Measurements from ENCODE around the gene TUBB6.

TUBB6 gene

GRCh38 chr18:12366784-12367183, 58.7 kb downstream of the TUBB6 start:
- H3K4me3 ChIP-seq (ENCODE audit: severe bottlenecking) = no peak overlapping the region
- no peaks in the 10 kb centered on the region for H3K27me3 ChIP-seq (ENCODE audit: insufficient read depth, poor library complexity, severe bottlenecking)
- TF ChIP-seq CTCF (IDR thresholded peaks at IDR 0.05; ENCODE audit: poor library complexity, severe bottlenecking) = no peak
- DNase-seq (ENCODE audit: low spot score) = no peak
- no peaks in the 10 kb centered on the region for H3K9me3 ChIP-seq (ENCODE audit: severe bottlenecking)
- no peaks in the 10 kb centered on the region for H3K4me1 ChIP-seq (ENCODE audit: insufficient read depth, poor library complexity, severe bottlenecking)
- H3K36me3 ChIP-seq (ENCODE audit: low read depth) = peaks cover 87% of the 10 kb centered on the region
- no peak for ATAC-seq (ENCODE audit: low read depth)
- no peak overlapping the region for H3K27ac ChIP-seq (ENCODE audit: poor library complexity, severe bottlenecking)

- H3K27me3 ChIP-seq (ENCODE audit: insufficient read depth, poor library complexity, severe bottlenecking) = no peaks in the 10 kb centered on the region
- no peak for DNase-seq (ENCODE audit: low spot score)
Measured at GRCh38 chr18:12369211-12369610, 61.2 kb downstream of the TUBB6 start.

GRCh38 chr18:12371590-12371989, 63.5 kb downstream of the TUBB6 start:
- DNase-seq (ENCODE audit: low spot score) = no peak
- ATAC-seq (ENCODE audit: low read depth) = no peak
- Histone ChIP-seq H3K36me3 (ENCODE audit: low read depth) (peaks cover 48% of the 10 kb centered on the region), H3K9me3 (ENCODE audit: severe bottlenecking) (no peaks in the 10 kb centered on the region), H3K4me3 (ENCODE audit: severe bottlenecking) (no peak overlapping the region), H3K27ac (ENCODE audit: poor library complexity, severe bottlenecking) (no peak overlapping the region), H3K4me1 (ENCODE audit: insufficient read depth, poor library complexity, severe bottlenecking) (peaks cover 5% of the 10 kb centered on the region), H3K27me3 (ENCODE audit: insufficient read depth, poor library complexity, severe bottlenecking) (no peaks in the 10 kb centered on the region)
- no peak for TF ChIP-seq CTCF (IDR thresholded peaks at IDR 0.05; ENCODE audit: poor library complexity, severe bottlenecking)

More at GRCh38 chr18:12369211-12369610, 61.2 kb downstream of the TUBB6 start:
- Histone ChIP-seq H3K9me3 (ENCODE audit: severe bottlenecking) (no peaks in the 10 kb centered on the region), H3K27ac (ENCODE audit: poor library complexity, severe bottlenecking) (no peak overlapping the region), H3K4me3 (ENCODE audit: severe bottlenecking) (no peak overlapping the region), H3K4me1 (ENCODE audit: insufficient read depth, poor library complexity, severe bottlenecking) (no peaks in the 10 kb centered on the region), H3K36me3 (ENCODE audit: low read depth) (peaks cover 67% of the 10 kb centered on the region)
- TF ChIP-seq CTCF (IDR thresholded peaks at IDR 0.05; ENCODE audit: poor library complexity, severe bottlenecking) = no peak
- ATAC-seq (ENCODE audit: low read depth) = no peak

GRCh38 chr18:12372406-12372805, 64.4 kb downstream of the TUBB6 start:
- Histone ChIP-seq H3K9me3 (ENCODE audit: severe bottlenecking) (no peaks in the 10 kb centered on the region), H3K4me1 (ENCODE audit: insufficient read depth, poor library complexity, severe bottlenecking) (peaks cover 5% of the 10 kb centered on the region), H3K36me3 (ENCODE audit: low read depth) (peaks cover 40% of the 10 kb centered on the region), H3K4me3 (ENCODE audit: severe bottlenecking) (no peak overlapping the region), H3K27ac (ENCODE audit: poor library complexity, severe bottlenecking) (no peak overlapping the region), H3K27me3 (ENCODE audit: insufficient read depth, poor library complexity, severe bottlenecking) (no peaks in the 10 kb centered on the region)
- TF ChIP-seq CTCF (IDR thresholded peaks at IDR 0.05; ENCODE audit: poor library complexity, severe bottlenecking) = no peak
- no peak for DNase-seq (ENCODE audit: low spot score)
- ATAC-seq (ENCODE audit: low read depth) = no peak

GRCh38 chr18:12373116-12373770, 65.2 kb downstream of the TUBB6 start:
- Histone ChIP-seq H3K9me3 (ENCODE audit: severe bottlenecking) (no peaks in the 10 kb centered on the region), H3K27ac (ENCODE audit: poor library complexity, severe bottlenecking) (no peak overlapping the region), H3K27me3 (ENCODE audit: insufficient read depth, poor library complexity, severe bottlenecking) (no peaks in the 10 kb centered on the region), H3K4me3 (ENCODE audit: severe bottlenecking) (no peak overlapping the region), H3K4me1 (ENCODE audit: insufficient read depth, poor library complexity, severe bottlenecking) (peaks cover 5% of the 10 kb centered on the region), H3K36me3 (ENCODE audit: low read depth) (peaks cover 32% of the 10 kb centered on the region)
- no peak for ATAC-seq (ENCODE audit: low read depth)
- no peak for TF ChIP-seq CTCF (IDR thresholded peaks at IDR 0.05; ENCODE audit: poor library complexity, severe bottlenecking)
- no peak for DNase-seq (ENCODE audit: low spot score)

Data from RWPE2 (cell line).